GM18873 (cell line): ENCODE data around the gene CFAP100.

Experiments used
- ATAC-seq: cut with Tn5 transposase; IDR thresholded peaks from one replicate; pipeline ENCODE4 v1.9.1; 2021; ENCODE audit warnings: mild to moderate bottlenecking, moderate library complexity, moderate number of reproducible peaks; ENCODE audit not compliant: unreplicated experiment, low FRiP score

The CFAP100 gene

GRCh38 chr3:126454437-126455198 lies 59.9 kb downstream of the CFAP100 start:
- ATAC-seq = no peak

GRCh38 chr3:126456211-126456610 lies 61.5 kb downstream of the CFAP100 start:
- ATAC-seq = no peak

- no peak for ATAC-seq
Measured at GRCh38 chr3:126456766-126457388, 62.2 kb downstream of the CFAP100 start.

GRCh38 chr3:126459111-126459762 lies 64.5 kb downstream of the CFAP100 start:
- no peak for ATAC-seq

- ATAC-seq = no peak
Measured at GRCh38 chr3:126459763-126460127, 65.0 kb downstream of the CFAP100 start.

GRCh38 chr3:126460381-126460780 lies 65.7 kb downstream of the CFAP100 start:
- ATAC-seq = no peak

GRCh38 chr3:126461450-126462070 lies 66.9 kb downstream of the CFAP100 start:
- no peak for ATAC-seq

- ATAC-seq = no peak
Measured at GRCh38 chr3:126463521-126463920, 68.8 kb downstream of the CFAP100 start.

GRCh38 chr3:126464093-126464492 lies 69.4 kb downstream of the CFAP100 start:
- no peak for ATAC-seq

GRCh38 chr3:126464494-126464893 lies 69.8 kb downstream of the CFAP100 start:
- ATAC-seq = no peak

GRCh38 chr3:126464997-126465396 lies 70.3 kb downstream of the CFAP100 start:
- ATAC-seq = no peak

- ATAC-seq = no peak
Measured at GRCh38 chr3:126465928-126466544, 71.3 kb downstream of the CFAP100 start.

- no peak for ATAC-seq
Measured at GRCh38 chr3:126466886-126467610, 72.3 kb downstream of the CFAP100 start.

- no peak for ATAC-seq
Measured at GRCh38 chr3:126467611-126467955, 72.9 kb downstream of the CFAP100 start.

GRCh38 chr3:126468028-126468891 lies 73.6 kb downstream of the CFAP100 start:
- no peak for ATAC-seq

- ATAC-seq = no peak
Measured at GRCh38 chr3:126469479-126469878, 74.8 kb downstream of the CFAP100 start.

- ATAC-seq = no peak
Measured at GRCh38 chr3:126472277-126473006, 77.7 kb downstream of the CFAP100 start.

- ATAC-seq = no peak
Measured at GRCh38 chr3:126473292-126474168, 78.8 kb downstream of the CFAP100 start.
